ENCODE results near the gene TEK.
"Not testable (repeated sequence)": the region's sequence is repeated elsewhere in the genome, so short reads cannot be mapped to it uniquely, and the experiment has no call there.

Gene TEK

DNA sequence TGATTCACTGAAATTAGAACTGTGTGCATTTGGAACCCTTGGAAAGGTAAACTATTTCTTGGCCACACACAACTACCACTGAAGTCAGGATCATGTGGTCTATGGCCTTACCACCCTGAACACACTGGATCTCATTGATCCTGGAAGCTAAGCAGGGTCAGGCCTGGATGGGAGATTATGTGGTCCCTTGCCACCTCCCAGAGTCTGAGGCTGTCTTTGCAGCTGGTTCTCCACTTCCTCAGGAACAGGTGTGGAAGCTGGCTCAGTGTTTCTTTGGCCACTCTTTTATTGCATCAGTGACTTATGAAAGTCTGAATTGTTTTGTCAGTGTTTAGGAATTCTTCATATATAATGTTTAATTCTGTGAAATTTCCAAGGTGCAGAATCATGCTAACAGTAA, 89.2 kb downstream of the TEK start:
- H3K9ac ChIP-seq (ENCODE audit: low read length), result no peak overlapping the region
- no peaks in the 10 kb centered on the region for H3K27me3 ChIP-seq (ENCODE audit: control insufficient read depth in 1 of 2, insufficient read depth in 2 of 2, low read length in 2 of 2)
- H3K4me1 ChIP-seq (ENCODE audit: insufficient read depth, low read length), result peaks cover 20% of the 10 kb centered on the region
- H3K4me3 ChIP-seq (ENCODE audit: low read depth in 1 of 2, low read length in 2 of 2), result no peak overlapping the region
- H3K9me3 ChIP-seq (ENCODE audit: low read length), result no peaks in the 10 kb centered on the region
- no peak overlapping the region for H3K27ac ChIP-seq (ENCODE audit: low read depth, low read length)
- no peaks in the 10 kb centered on the region for H3K36me3 ChIP-seq (ENCODE audit: insufficient read depth, low read length)

GRCh38 chr9:27202056-27202455, 93.0 kb downstream of the TEK start:
- no peaks in the 10 kb centered on the region for H3K36me3 ChIP-seq (ENCODE audit: insufficient read depth, low read length)
- H3K4me1 ChIP-seq (ENCODE audit: insufficient read depth, low read length), result no peaks in the 10 kb centered on the region
- H3K9me3 ChIP-seq (ENCODE audit: low read length), result no peaks in the 10 kb centered on the region
- H3K27me3 ChIP-seq (ENCODE audit: control insufficient read depth in 1 of 2, insufficient read depth in 2 of 2, low read length in 2 of 2), result no peaks in the 10 kb centered on the region
- no peak overlapping the region for H3K4me3 ChIP-seq (ENCODE audit: low read depth in 1 of 2, low read length in 2 of 2)
- H3K27ac ChIP-seq (ENCODE audit: low read depth, low read length), result no peak overlapping the region
- no peak overlapping the region for H3K9ac ChIP-seq (ENCODE audit: low read length)

DNA sequence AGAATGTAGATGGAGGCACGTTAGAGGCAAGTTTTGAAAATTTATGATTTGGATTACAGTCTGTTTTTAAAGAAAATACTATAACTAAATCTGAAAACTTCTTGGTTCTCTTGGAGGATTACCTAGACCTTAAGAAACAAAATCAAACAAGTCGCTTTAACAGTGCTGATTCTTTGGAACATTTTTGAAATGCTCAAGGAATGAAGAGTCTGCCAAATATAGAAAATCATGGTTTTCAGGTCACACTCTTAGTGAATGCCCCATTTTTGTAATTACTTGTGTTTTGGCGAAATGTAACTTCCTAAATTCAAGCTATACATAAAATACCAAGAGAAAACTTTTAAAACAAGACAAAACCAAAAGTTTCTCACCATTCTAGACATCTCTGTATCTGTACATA, 94.8 kb downstream of the TEK start:
- H3K4me1 ChIP-seq (ENCODE audit: insufficient read depth, low read length), result no peaks in the 10 kb centered on the region
- no peaks in the 10 kb centered on the region for H3K27me3 ChIP-seq (ENCODE audit: control insufficient read depth in 1 of 2, insufficient read depth in 2 of 2, low read length in 2 of 2)
- H3K27ac ChIP-seq (ENCODE audit: low read depth, low read length), result no peak overlapping the region
- no peak overlapping the region for H3K4me3 ChIP-seq (ENCODE audit: low read depth in 1 of 2, low read length in 2 of 2)
- no peaks in the 10 kb centered on the region for H3K9me3 ChIP-seq (ENCODE audit: low read length)
- no peaks in the 10 kb centered on the region for H3K36me3 ChIP-seq (ENCODE audit: insufficient read depth, low read length)
- H3K9ac ChIP-seq (ENCODE audit: low read length), result no peak overlapping the region

DNA sequence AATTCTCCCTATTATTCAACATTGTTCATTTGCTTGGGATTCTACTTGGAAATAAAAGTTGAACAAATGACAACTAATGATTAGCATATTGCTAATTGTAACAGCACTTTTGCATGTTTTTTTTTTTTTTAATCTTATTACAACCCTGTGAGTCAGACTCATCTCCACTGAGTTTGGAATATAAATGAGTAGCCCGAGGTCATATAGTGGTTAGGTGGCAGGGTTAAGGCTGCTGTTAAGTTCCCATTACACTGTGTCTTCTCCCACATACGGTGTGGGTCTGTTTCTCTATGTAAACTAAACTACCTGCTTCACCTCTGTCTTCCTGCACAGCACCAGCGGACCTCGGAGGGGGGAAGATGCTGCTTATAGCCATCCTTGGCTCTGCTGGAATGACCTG, 95.6 kb downstream of the TEK start:
- Histone ChIP-seq H3K27ac (ENCODE audit: low read depth, low read length) (no peak overlapping the region), H3K9ac (ENCODE audit: low read length) (no peak overlapping the region), H3K4me3 (ENCODE audit: low read depth in 1 of 2, low read length in 2 of 2) (no peak overlapping the region), H3K36me3 (ENCODE audit: insufficient read depth, low read length) (no peaks in the 10 kb centered on the region), H3K27me3 (ENCODE audit: control insufficient read depth in 1 of 2, insufficient read depth in 2 of 2, low read length in 2 of 2) (no peaks in the 10 kb centered on the region), H3K9me3 (ENCODE audit: low read length) (no peaks in the 10 kb centered on the region), H3K4me1 (ENCODE audit: insufficient read depth, low read length) (no peaks in the 10 kb centered on the region)

DNA sequence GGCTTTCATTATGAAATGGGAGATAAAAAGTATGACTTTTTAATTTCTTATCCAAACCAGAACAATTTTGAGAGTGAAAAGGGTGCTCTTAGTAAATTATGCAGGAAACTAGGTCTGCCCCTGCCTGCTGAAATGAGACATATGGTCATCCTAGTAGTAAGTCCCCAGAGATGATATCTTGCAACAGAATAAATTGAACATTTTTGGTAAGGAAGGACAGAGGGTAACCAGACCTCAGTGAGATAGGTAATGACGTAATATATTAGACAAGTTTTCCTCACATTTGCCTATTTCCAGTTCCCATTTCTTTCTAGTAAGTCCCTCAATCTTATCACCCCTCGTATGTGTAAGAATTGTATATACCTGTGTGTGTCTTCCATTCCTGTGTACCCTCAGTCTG, 96.2 kb downstream of the TEK start:
- no peaks in the 10 kb centered on the region for H3K9me3 ChIP-seq (ENCODE audit: low read length)
- no peak overlapping the region for H3K27ac ChIP-seq (ENCODE audit: low read depth, low read length)
- no peak overlapping the region for H3K4me3 ChIP-seq (ENCODE audit: low read depth in 1 of 2, low read length in 2 of 2)
- no peak overlapping the region for H3K9ac ChIP-seq (ENCODE audit: low read length)
- H3K36me3 ChIP-seq (ENCODE audit: insufficient read depth, low read length), result no peaks in the 10 kb centered on the region
- no peaks in the 10 kb centered on the region for H3K27me3 ChIP-seq (ENCODE audit: control insufficient read depth in 1 of 2, insufficient read depth in 2 of 2, low read length in 2 of 2)
- no peaks in the 10 kb centered on the region for H3K4me1 ChIP-seq (ENCODE audit: insufficient read depth, low read length)

DNA sequence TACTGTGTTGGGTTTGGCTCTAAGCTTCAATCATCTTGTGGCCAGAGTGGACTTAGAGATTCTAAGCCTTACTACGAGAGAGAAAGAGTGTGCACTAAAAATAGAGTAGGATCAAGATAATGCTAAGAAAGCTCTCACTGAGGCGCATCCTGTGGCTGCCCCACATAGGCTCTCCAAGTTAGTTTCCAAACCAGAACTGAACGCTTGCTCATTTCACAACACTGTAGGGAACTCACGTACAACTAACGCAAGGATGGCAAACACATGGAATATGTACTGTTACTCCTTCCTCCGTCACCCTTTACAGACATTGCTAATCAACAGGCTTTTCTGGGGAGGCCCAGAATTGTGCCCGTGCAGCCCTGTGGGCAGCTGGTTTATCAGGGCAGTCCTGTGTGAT, 97.0 kb downstream of the TEK start:
- Histone ChIP-seq H3K9me3 (ENCODE audit: low read length) (no peaks in the 10 kb centered on the region), H3K36me3 (ENCODE audit: insufficient read depth, low read length) (no peaks in the 10 kb centered on the region), H3K9ac (ENCODE audit: low read length) (no peak overlapping the region), H3K27ac (ENCODE audit: low read depth, low read length) (no peak overlapping the region), H3K27me3 (ENCODE audit: control insufficient read depth in 1 of 2, insufficient read depth in 2 of 2, low read length in 2 of 2) (no peaks in the 10 kb centered on the region), H3K4me3 (ENCODE audit: low read depth in 1 of 2, low read length in 2 of 2) (no peak overlapping the region), H3K4me1 (ENCODE audit: insufficient read depth, low read length) (no peaks in the 10 kb centered on the region)

GRCh38 chr9:27209034-27209433, 100.0 kb downstream of the TEK start:
- Histone ChIP-seq H3K27ac (ENCODE audit: low read depth, low read length) (no peak overlapping the region), H3K9me3 (ENCODE audit: low read length) (no peaks in the 10 kb centered on the region), H3K36me3 (ENCODE audit: insufficient read depth, low read length) (no peaks in the 10 kb centered on the region), H3K4me3 (ENCODE audit: low read depth in 1 of 2, low read length in 2 of 2) (no peak overlapping the region), H3K9ac (ENCODE audit: low read length) (no peak overlapping the region), H3K4me1 (ENCODE audit: insufficient read depth, low read length) (no peaks in the 10 kb centered on the region), H3K27me3 (ENCODE audit: control insufficient read depth in 1 of 2, insufficient read depth in 2 of 2, low read length in 2 of 2) (no peaks in the 10 kb centered on the region)

- no peak overlapping the region for H3K27ac ChIP-seq (ENCODE audit: low read depth, low read length)
- H3K9ac ChIP-seq (ENCODE audit: low read length), result no peak overlapping the region
- no peaks in the 10 kb centered on the region for H3K9me3 ChIP-seq (ENCODE audit: low read length)
- no peaks in the 10 kb centered on the region for H3K27me3 ChIP-seq (ENCODE audit: control insufficient read depth in 1 of 2, insufficient read depth in 2 of 2, low read length in 2 of 2)
- no peaks in the 10 kb centered on the region for H3K36me3 ChIP-seq (ENCODE audit: insufficient read depth, low read length)
- H3K4me1 ChIP-seq (ENCODE audit: insufficient read depth, low read length), result no peaks in the 10 kb centered on the region
- H3K4me3 ChIP-seq (ENCODE audit: low read depth in 1 of 2, low read length in 2 of 2), result no peak overlapping the region
Observed at GRCh38 chr9:27210588-27210987, 101.6 kb downstream of the TEK start.

- H3K9me3 ChIP-seq (ENCODE audit: low read length), result no peaks in the 10 kb centered on the region
- no peak overlapping the region for H3K9ac ChIP-seq (ENCODE audit: low read length)
- no peaks in the 10 kb centered on the region for H3K27me3 ChIP-seq (ENCODE audit: control insufficient read depth in 1 of 2, insufficient read depth in 2 of 2, low read length in 2 of 2)
- no peak overlapping the region for H3K27ac ChIP-seq (ENCODE audit: low read depth, low read length)
- no peak overlapping the region for H3K4me3 ChIP-seq (ENCODE audit: low read depth in 1 of 2, low read length in 2 of 2)
- no peaks in the 10 kb centered on the region for H3K36me3 ChIP-seq (ENCODE audit: insufficient read depth, low read length)
- H3K4me1 ChIP-seq (ENCODE audit: insufficient read depth, low read length), result no peaks in the 10 kb centered on the region
Observed at GRCh38 chr9:27212191-27212590, 103.2 kb downstream of the TEK start.

GRCh38 chr9:27212621-27213020, 103.6 kb downstream of the TEK start:
- H3K4me3 ChIP-seq (ENCODE audit: low read depth in 1 of 2, low read length in 2 of 2), result no peak overlapping the region
- no peaks in the 10 kb centered on the region for H3K4me1 ChIP-seq (ENCODE audit: insufficient read depth, low read length)
- H3K36me3 ChIP-seq (ENCODE audit: insufficient read depth, low read length), result no peaks in the 10 kb centered on the region
- no peaks in the 10 kb centered on the region for H3K9me3 ChIP-seq (ENCODE audit: low read length)
- H3K27ac ChIP-seq (ENCODE audit: low read depth, low read length), result no peak overlapping the region
- no peaks in the 10 kb centered on the region for H3K27me3 ChIP-seq (ENCODE audit: control insufficient read depth in 1 of 2, insufficient read depth in 2 of 2, low read length in 2 of 2)
- H3K9ac ChIP-seq (ENCODE audit: low read length), result no peak overlapping the region

DNA sequence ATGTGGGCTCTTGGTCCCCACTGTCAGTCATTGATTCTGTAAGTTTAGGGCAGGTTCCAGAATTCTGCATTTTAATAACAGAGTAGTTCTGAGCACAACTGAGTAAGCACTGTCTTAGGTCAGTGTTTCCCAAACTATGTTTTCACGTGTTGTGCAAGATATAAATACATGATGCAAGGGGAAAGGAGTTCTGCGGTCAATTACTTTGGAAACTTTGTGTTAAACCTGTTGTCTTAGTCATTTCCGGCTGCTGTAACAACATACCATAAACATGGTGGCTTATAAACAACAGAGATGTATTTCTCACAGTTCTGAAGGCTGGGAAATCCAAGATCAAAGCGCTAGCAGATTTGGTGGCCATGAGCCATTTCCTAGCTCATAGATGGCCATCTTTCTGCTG, 118.2 kb downstream of the TEK start:
- Histone ChIP-seq H3K36me3 (ENCODE audit: insufficient read depth, low read length) (no peaks in the 10 kb centered on the region), H3K27ac (ENCODE audit: low read depth, low read length) (no peak overlapping the region), H3K4me3 (ENCODE audit: low read depth in 1 of 2, low read length in 2 of 2) (no peak overlapping the region), H3K4me1 (ENCODE audit: insufficient read depth, low read length) (no peaks in the 10 kb centered on the region), H3K27me3 (ENCODE audit: control insufficient read depth in 1 of 2, insufficient read depth in 2 of 2, low read length in 2 of 2) (no peaks in the 10 kb centered on the region), H3K9ac (ENCODE audit: low read length) (no peak overlapping the region), H3K9me3 (ENCODE audit: low read length) (no peaks in the 10 kb centered on the region)

GRCh38 chr9:27239648-27240047, 130.6 kb downstream of the TEK start:
- not testable (repeated sequence) for H3K9me3 ChIP-seq (ENCODE audit: low read length); H3K27ac ChIP-seq (ENCODE audit: low read depth, low read length); H3K4me1 ChIP-seq (ENCODE audit: insufficient read depth, low read length); H3K4me3 ChIP-seq (ENCODE audit: low read depth in 1 of 2, low read length in 2 of 2); H3K9ac ChIP-seq (ENCODE audit: low read length); H3K36me3 ChIP-seq (ENCODE audit: insufficient read depth, low read length); H3K27me3 ChIP-seq (ENCODE audit: control insufficient read depth in 1 of 2, insufficient read depth in 2 of 2, low read length in 2 of 2)

Data from muscle layer of colon (tissue), 2 donors.